SU-DHL-6 (cell line): ENCODE results near the gene HES4.

Source experiments
- H2AFZ ChIP-seq: fragments of 200-600 bp; sonication (generic); 2 replicates; pipeline ENCODE4 v1.6.1; 2014; ENCODE audit warnings: low read depth, mild to moderate bottlenecking, moderate library complexity, mixed read lengths, antibody characterized with exemption, low read length; ENCODE audit not compliant: severe bottlenecking
- H3F3A ChIP-seq: fragments of 200-600 bp; shearing (Covaris generic); 2 replicates; pipeline ENCODE4 v1.6.0; 2016; ENCODE audit warnings: antibody characterized with exemption, mild to moderate bottlenecking; ENCODE audit not compliant: insufficient read depth
- H3K27ac ChIP-seq: fragments of 200-600 bp; sonication (generic); 2 replicates; pipeline ENCODE4 v1.5.1; 2016; ENCODE audit warnings: low read depth, mild to moderate bottlenecking, low read length, moderate library complexity, mixed read lengths
- H3K27me3 ChIP-seq: fragments of 200-600 bp; sonication (generic), shearing (Covaris generic); 2 replicates; pipeline ENCODE4 v1.6.0; 2014; ENCODE audit warnings: mild to moderate bottlenecking, low read length
- H3K36me3 ChIP-seq: fragments of 200-600 bp; sonication (generic); 2 replicates; pipeline ENCODE4 v1.6.1; 2014; ENCODE audit warnings: mild to moderate bottlenecking, low read length, mixed read lengths
- H3K4me2 ChIP-seq: fragments of 300-600, 200-600 bp; shearing (Covaris generic), sonication (generic); 2 replicates; pipeline ENCODE4 v1.6.0; 2014; ENCODE audit warnings: low read length, low read depth, mild to moderate bottlenecking; ENCODE audit not compliant: poor library complexity, severe bottlenecking
- H3K4me3 ChIP-seq: fragments of 200-600 bp; sonication (generic); 2 replicates; pipeline ENCODE4 v1.5.1; 2014; ENCODE audit warnings: antibody characterized with exemption, low read length, mild to moderate bottlenecking, mixed read lengths; ENCODE audit not compliant: insufficient read depth, poor library complexity, severe bottlenecking
- H3K79me2 ChIP-seq: fragments of 200-600 bp; sonication (generic); 2 replicates; pipeline ENCODE4 v1.6.1; 2014; ENCODE audit warnings: mild to moderate bottlenecking, low read length, moderate library complexity; ENCODE audit not compliant: insufficient read depth
- H3K9ac ChIP-seq: fragments of 200-600 bp; sonication (generic); 2 replicates; pipeline ENCODE4 v1.7.0; 2014; ENCODE audit warnings: mild to moderate bottlenecking, low read length
- H3K9me2 ChIP-seq: fragments of 200-600 bp; sonication (generic); replicated peaks from 2 replicates; pipeline ENCODE4 v1.6.1; 2014; ENCODE audit warnings: low read length; ENCODE audit not compliant: insufficient read depth
- H3K9me3 ChIP-seq: fragments of 200-600 bp; sonication (generic); 2 replicates; pipeline ENCODE4 v1.6.1; 2014; ENCODE audit warnings: low read length, mixed read lengths; ENCODE audit not compliant: insufficient read depth
- H4K20me1 ChIP-seq: fragments of 200-600 bp; sonication (generic); 2 replicates; pipeline ENCODE4 v1.6.1; 2014; ENCODE audit warnings: low read depth, mild to moderate bottlenecking, antibody characterized with exemption, low read length, moderate library complexity, mixed read lengths
- CTCF ChIP-seq: fragments of 200-600 bp; sonication (generic); IDR thresholded peaks from one replicate; pipeline ENCODE4 v1.5.1; 2017; ENCODE audit warnings: antibody characterized with exemption, mild to moderate bottlenecking, low read length, moderate library complexity; ENCODE audit not compliant: insufficient read depth, poor library complexity, severe bottlenecking
- EZH2phosphoT487 ChIP-seq: fragments of 200-600 bp; sonication (generic), shearing (Covaris generic); conservative IDR thresholded peaks from 2 replicates; pipeline ENCODE4 v1.6.1; 2018; ENCODE audit warnings: mild to moderate bottlenecking, antibody characterized with exemption, low read length, moderate library complexity, mixed read lengths

Gene HES4

GRCh38 chr1:982765-983436 lies 17.0 kb downstream of the HES4 start:
- Histone ChIP-seq H3K4me2 (no peak overlapping the region), H3K79me2 (no peaks in the 10 kb centered on the region), H4K20me1 (no peaks in the 10 kb centered on the region), H3F3A (no peaks in the 10 kb centered on the region), H2AFZ (no peak overlapping the region), H3K36me3 (no peaks in the 10 kb centered on the region), H3K9ac (no peak overlapping the region), H3K4me3 (no peak overlapping the region), H3K27ac (no peak overlapping the region), H3K27me3 (no peaks in the 10 kb centered on the region), H3K9me2 (no peaks in the 10 kb centered on the region), H3K9me3 (no peaks in the 10 kb centered on the region)
- no peak for TF ChIP-seq EZH2phosphoT487

DNA sequence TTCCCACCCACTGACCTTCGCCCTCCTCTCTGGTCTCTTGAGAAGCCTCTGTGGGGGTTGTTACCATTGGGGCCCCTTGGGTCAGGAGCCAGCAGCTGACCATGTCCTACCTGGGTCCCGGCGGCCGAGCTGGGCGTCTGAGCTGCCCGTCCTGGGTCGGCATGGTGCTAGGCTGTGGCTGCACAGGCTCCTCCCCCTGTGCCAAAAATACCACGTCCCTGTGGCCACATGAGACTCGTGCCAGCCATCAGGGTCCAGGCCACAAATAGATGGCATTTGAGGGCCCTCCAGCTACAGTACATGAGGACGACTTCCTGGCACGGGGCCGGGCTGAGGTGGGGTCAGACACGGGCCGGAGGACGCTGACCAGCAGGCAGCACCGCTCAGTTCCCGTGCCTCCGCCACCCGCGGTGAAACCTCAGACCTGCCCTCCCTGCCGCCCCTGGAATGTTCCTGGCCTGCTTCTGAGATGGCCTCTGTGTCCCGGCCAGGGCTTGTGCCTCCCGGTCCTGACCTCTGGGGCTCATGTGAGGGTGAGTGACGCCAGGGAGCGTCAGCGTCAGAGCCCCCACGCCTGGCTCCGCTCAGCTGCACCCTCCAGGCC lies 17.8 kb downstream of the HES4 start, which contains the start of gene PERM1:
Gene PERM1, minus strand, starts transcription at position 139 of the 604 bp plus-strand sequence. CDS start 1,064 bp downstream, outside the sequence.
- TF ChIP-seq EZH2phosphoT487: no peak
- no peak for TF ChIP-seq CTCF
- Histone ChIP-seq H3K27me3 (no peaks in the 10 kb centered on the region), H3K9me3 (no peaks in the 10 kb centered on the region), H3K79me2 (no peaks in the 10 kb centered on the region), H2AFZ (no peak within 1 kb of the TSS), H3K36me3 (no peaks in the 10 kb centered on the region), H3K27ac (no peak within 1 kb of the TSS), H3K9ac (no peak within 1 kb of the TSS), H3F3A (no peaks in the 10 kb centered on the region), H3K4me2 (no peak within 1 kb of the TSS), H3K4me3 (no peak within 1 kb of the TSS), H3K9me2 (no peaks in the 10 kb centered on the region), H4K20me1 (no peaks in the 10 kb centered on the region)

- no peaks in the 10 kb centered on the region for H3K36me3 ChIP-seq
- H3K4me3 ChIP-seq: no peak overlapping the region
- TF ChIP-seq EZH2phosphoT487: no peak
- no peak for TF ChIP-seq CTCF
- no peak overlapping the region for H3K4me2 ChIP-seq
- H3K9ac ChIP-seq: no peak overlapping the region
- H3K9me2 ChIP-seq: no peaks in the 10 kb centered on the region
- no peaks in the 10 kb centered on the region for H3K27me3 ChIP-seq
- H2AFZ ChIP-seq: no peak overlapping the region
- no peaks in the 10 kb centered on the region for H3K79me2 ChIP-seq
- no peaks in the 10 kb centered on the region for H3F3A ChIP-seq
- H3K9me3 ChIP-seq: no peaks in the 10 kb centered on the region
- H3K27ac ChIP-seq: no peak overlapping the region
- no peaks in the 10 kb centered on the region for H4K20me1 ChIP-seq
Measured at GRCh38 chr1:981491-981954, 18.4 kb downstream of the HES4 start.
